Vagina (tissue), 2 donors: ENCODE measurements around the gene GFI1B. TPM values are rescaled to one million over a fixed set of nuclear protein-coding genes. Genes with fewer than 3 reads are reported as not detected.

Source experiments
- DNase-seq, 2 donors: peaks; one replicate each; pipeline ENCODE4 v3.0.0-alpha.2; 2017; ENCODE audit errors: extremely low spot score in 2 of 2
- H3K27ac ChIP-seq: fragments of 200-600 bp; sonication (generic); one replicate; pipeline ENCODE4 v1.5.1; 2019
- H3K27me3 ChIP-seq: fragments of 200-600 bp; sonication (generic); one replicate; pipeline ENCODE4 v1.5.1; 2019
- H3K36me3 ChIP-seq, 2 donors: fragments of 200-600 bp; sonication (generic); one replicate each; pipeline ENCODE4 v1.5.1; 2017 to 2019
- H3K4me1 ChIP-seq: fragments of 200-600 bp; sonication (generic); one replicate; pipeline ENCODE4 v1.5.1; 2019
- H3K4me3 ChIP-seq, 2 donors: fragments of 200-600 bp; sonication (generic); 1 replicate in 1 of 2; 2 replicates in 1 of 2; pipeline ENCODE4 v1.5.1; 2016 to 2019
- H3K9me3 ChIP-seq: fragments of 200-600 bp; sonication (generic); one replicate; pipeline ENCODE4 v1.5.1; 2019
- POLR2A ChIP-seq, 2 donors: fragments of 450-650 bp; IDR thresholded peaks; one replicate each; pipeline ENCODE4 v1.6.1; 2017; ENCODE audit warnings: antibody characterized with exemption in 2 of 2, mild to moderate bottlenecking in 2 of 2, moderate library complexity in 2 of 2
- POLR2AphosphoS5 ChIP-seq, 2 donors: sonication (generic); formaldehyde crosslinking; IDR thresholded peaks; one replicate each; pipeline ENCODE4 v1.9.0; 2017; ENCODE audit warnings: antibody characterized with exemption in 2 of 2, mild to moderate bottlenecking in 2 of 2, low read depth in 1 of 2; ENCODE audit not compliant: insufficient read depth in 1 of 2
- intact Hi-C: fragments of 100-400 bp; cut with DNase I; formaldehyde crosslinking; loops from one replicate; pipeline ENCODE4 v1.15.1; 2023
- total RNA-seq: library from RNA; depleted of rRNA; stranded (reverse); fragments of >200 nt; gene quantifications from one replicate; pipeline ENCODE4 v1.2.3, GENCODE V29; 2016
- TF ChIP-seq, protein P1 (sequence below), 3 experiments: fragments of 450-650 bp in 2 of 3; fragments of 200-600 bp in 1 of 3; sonication (generic) in 1 of 3; IDR thresholded peaks; one replicate each; pipeline ENCODE4 v1.5.1; 2017 to 2019; ENCODE audit warnings: antibody characterized with exemption in 3 of 3, mild to moderate bottlenecking in 2 of 3, moderate library complexity in 2 of 3

The GFI1B gene
- total RNA-seq, 1 donor from 2014 or later, result not detected

DNA sequence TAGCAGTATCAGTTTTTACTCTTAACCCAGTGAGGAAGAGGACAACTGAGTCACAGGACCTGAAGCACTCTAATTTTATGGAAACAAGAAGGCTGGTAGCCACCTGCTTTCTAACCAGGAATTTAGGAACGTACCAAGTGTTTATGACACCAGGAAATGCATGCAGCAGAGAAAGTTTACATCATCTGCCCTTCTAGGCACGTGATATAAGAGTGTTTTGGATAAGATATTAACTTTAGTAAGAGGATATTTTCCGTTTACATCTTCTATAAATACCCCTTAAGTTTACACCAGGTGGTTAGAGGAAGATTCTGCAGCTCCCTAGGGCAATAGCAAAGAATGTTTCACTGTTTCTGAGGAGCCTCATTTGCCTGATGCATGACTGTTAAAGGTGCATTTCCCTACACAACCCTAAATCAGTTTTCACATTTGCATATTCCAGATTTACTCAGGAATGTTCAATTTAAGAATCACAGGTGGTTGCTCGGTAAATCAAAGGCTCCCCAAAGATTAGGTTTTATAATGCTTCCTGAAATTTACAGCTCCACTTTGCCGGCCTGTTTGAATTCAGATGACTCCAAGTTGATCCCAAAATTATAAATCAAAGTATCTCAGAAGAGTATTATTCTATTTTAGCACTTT lies 35.8 kb upstream of the GFI1B start:
- intact Hi-C loops, result no loop called here
- TF ChIP-seq, protein P1, sequence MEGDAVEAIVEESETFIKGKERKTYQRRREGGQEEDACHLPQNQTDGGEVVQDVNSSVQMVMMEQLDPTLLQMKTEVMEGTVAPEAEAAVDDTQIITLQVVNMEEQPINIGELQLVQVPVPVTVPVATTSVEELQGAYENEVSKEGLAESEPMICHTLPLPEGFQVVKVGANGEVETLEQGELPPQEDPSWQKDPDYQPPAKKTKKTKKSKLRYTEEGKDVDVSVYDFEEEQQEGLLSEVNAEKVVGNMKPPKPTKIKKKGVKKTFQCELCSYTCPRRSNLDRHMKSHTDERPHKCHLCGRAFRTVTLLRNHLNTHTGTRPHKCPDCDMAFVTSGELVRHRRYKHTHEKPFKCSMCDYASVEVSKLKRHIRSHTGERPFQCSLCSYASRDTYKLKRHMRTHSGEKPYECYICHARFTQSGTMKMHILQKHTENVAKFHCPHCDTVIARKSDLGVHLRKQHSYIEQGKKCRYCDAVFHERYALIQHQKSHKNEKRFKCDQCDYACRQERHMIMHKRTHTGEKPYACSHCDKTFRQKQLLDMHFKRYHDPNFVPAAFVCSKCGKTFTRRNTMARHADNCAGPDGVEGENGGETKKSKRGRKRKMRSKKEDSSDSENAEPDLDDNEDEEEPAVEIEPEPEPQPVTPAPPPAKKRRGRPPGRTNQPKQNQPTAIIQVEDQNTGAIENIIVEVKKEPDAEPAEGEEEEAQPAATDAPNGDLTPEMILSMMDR (IDR thresholded peaks at IDR 0.05), result no peak
- TF ChIP-seq POLR2A (IDR thresholded peaks at IDR 0.05), result no peak
- TF ChIP-seq POLR2AphosphoS5 (IDR thresholded peaks at IDR 0.05; ENCODE audit: insufficient read depth in 1 of 2, low read depth in 1 of 2), result no peak
- no peaks in the 10 kb centered on the region for H3K9me3 ChIP-seq
- H3K27ac ChIP-seq, result no peak overlapping the region
- H3K4me3 ChIP-seq, result no peak overlapping the region
- no peak for DNase-seq
- no peaks in the 10 kb centered on the region for H3K27me3 ChIP-seq
- no peaks in the 10 kb centered on the region for H3K36me3 ChIP-seq
- peaks cover 32% of the 10 kb centered on the region for H3K4me1 ChIP-seq

DNA sequence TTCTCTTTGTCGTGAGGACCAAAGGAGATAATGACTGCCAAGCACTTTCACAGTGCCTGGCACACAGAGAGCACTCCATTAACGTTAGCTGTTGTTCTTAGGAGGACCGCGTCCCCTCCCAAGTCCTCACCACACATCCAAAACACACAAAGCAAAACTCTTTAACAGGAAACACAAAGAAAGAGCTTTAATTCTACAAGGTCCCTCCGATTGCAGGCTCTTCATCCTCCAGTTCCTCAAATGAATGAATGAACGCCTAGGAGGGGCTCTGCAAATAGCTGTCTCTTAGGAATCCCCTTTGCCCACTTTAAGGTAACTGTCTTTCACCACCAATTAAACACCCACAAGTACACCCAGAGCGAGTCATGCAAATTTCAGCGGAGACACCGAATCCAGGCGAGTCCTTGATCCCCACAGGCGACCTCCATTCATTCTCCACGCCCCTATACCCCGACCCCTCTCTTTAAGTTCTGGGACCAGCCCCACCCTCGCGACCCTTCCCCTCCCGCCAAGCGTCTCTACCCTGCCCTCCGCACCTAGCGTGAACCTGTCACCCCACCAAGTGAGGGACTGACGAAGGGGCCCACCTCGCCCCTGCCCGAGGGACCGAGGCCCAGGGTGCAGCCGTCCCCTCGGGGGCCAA lies 34.7 kb upstream of the GFI1B start:
- intact Hi-C loops, result no loop called here
- no peaks in the 10 kb centered on the region for H3K36me3 ChIP-seq

DNA sequence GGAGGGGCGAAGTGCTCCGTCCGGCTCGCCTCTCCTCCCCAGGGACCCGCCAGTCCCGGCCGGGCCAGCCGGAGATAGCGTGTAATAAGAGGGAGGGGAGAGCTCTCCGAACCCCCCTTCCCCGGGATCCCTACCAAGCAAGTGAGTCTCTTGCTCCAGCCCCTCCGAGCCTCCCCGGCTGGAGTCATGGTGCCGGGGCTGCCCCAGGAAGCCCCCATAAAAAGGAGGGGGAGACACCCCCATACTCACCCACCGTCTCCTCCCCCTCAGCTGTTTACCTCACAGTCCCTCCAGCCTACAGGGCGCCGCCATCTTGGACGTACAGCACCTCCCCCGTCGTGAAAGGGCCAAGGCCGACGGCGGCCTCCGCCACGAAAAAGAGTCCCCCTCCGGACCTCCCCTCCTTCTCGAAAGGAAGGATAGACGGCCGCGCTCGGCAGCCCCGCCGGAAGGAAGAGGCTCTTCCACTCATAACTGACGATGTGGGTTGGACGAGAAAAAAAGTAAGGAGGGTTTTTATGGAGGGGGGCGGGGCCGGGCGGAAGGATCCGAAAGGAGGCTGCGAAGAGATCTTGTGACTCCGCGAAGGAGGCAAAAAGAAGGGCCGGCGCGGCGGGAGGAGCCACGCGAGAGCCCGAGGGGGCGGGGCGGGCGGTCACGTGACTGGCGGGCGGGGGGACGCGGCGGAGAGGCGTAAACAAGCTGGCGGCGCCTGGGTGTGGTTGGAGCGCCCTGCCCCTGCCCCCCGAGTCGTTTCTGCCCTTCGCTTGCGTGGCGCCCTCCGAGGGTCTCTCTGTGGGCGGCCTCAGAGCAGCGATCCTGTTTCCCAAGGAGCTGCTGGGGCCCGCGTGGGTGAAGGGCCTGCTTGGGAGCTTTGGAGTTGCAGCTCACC lies 34.0 kb upstream of the GFI1B start, which contains the start of gene TSC1:
TSC1 (minus strand) TSS at position 323 of the 892 bp plus-strand sequence. CDS start 15,744 bp downstream, outside the sequence.
- peak within 1 kb of the TSS; percentile 81 to 100 for H3K4me3 ChIP-seq
- no peaks in the 10 kb centered on the region for H3K9me3 ChIP-seq
- no peaks in the 10 kb centered on the region for H3K27me3 ChIP-seq
- peak within 1 kb of the TSS; percentile 97 for H3K27ac ChIP-seq
- TF ChIP-seq, protein P1 (IDR thresholded peaks at IDR 0.05), result no peak
- TF ChIP-seq POLR2AphosphoS5 (IDR thresholded peaks at IDR 0.05; ENCODE audit: insufficient read depth in 1 of 2, low read depth in 1 of 2) (peak; percentile 94 to 96), POLR2A (IDR thresholded peaks at IDR 0.05) (peak in 1 of 2 donors; percentile 56)
- DNase-seq, result peak in 1 of 2 donors; percentile 96
- H3K36me3 ChIP-seq, result no peaks in the 10 kb centered on the region
- H3K4me1 ChIP-seq, result peaks cover 32% of the 10 kb centered on the region
- intact Hi-C loops, result no loop called here

More for the DNA sequence above, 34.7 kb upstream of the GFI1B start:
- peak overlapping the region; percentile 81 to 100 for H3K4me3 ChIP-seq
- TF ChIP-seq POLR2AphosphoS5 (IDR thresholded peaks at IDR 0.05; ENCODE audit: insufficient read depth in 1 of 2, low read depth in 1 of 2) (no peak), POLR2A (IDR thresholded peaks at IDR 0.05) (no peak)
- TF ChIP-seq, protein P1 (IDR thresholded peaks at IDR 0.05), result no peak
- peaks cover 32% of the 10 kb centered on the region for H3K4me1 ChIP-seq
- H3K27ac ChIP-seq, result peak overlapping the region; percentile 97
- no peaks in the 10 kb centered on the region for H3K27me3 ChIP-seq
- DNase-seq, result no peak
- H3K9me3 ChIP-seq, result no peaks in the 10 kb centered on the region

DNA sequence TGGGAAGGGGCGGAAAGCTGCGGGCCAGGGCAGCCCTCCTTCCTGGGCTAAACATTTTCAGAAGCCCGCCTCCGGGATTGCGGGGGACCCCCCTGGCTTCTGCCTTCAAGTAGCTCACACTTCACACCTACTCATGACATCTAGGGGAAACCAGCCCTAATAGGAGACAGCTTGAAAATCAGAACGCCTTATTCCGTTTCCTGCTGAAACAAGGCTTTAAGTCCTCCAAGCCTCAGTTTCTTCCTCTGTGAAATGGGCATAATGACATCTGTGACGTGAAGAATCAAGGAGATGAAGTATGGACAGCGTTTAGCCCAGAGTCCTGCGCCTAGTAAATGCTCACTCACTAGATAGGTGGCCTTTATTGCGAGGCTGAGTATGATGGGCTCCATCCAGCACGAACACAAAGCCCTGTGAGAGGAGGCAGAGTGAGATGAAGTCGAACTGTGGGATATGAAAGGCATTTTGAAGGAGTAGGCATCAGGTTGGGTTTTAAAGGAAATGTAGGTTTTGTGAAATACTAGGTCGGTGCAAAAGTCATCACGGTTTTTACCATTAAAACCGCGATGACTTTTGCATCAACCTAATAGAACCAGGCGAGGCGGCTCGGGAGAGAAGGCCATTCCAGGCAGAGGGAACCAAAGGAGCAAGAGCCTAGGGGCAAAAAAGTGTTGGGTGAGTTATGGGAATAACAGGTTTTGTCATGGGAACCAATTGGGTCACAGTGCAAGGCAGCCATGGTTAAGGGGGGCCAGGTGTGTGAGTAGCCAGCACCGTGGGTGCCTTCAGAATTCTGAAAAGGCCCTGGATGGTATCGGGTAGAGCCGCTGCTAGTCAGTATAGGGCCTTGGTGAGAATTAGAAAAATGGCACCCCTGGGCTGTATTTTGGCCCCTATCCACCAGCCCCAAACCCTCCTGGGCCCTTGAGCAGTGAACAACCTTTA lies 33.0 kb upstream of the GFI1B start:
- Histone ChIP-seq H3K27ac (peak overlapping the region; percentile 97), H3K27me3 (no peaks in the 10 kb centered on the region), H3K4me3 (peak overlapping the region; percentile 81 to 100), H3K4me1 (peaks cover 32% of the 10 kb centered on the region), H3K9me3 (no peaks in the 10 kb centered on the region), H3K36me3 (no peaks in the 10 kb centered on the region)
- TF ChIP-seq POLR2AphosphoS5 (IDR thresholded peaks at IDR 0.05; ENCODE audit: insufficient read depth in 1 of 2, low read depth in 1 of 2) (no peak), POLR2A (IDR thresholded peaks at IDR 0.05) (no peak)
- TF ChIP-seq, protein P1 (IDR thresholded peaks at IDR 0.05), result no peak
- peak in 1 of 2 donors; percentile 90 for DNase-seq
- intact Hi-C loops, result no loop called here
